ENCODE results near the gene ADGRF4. TPM values are rescaled to one million over a fixed set of nuclear protein-coding genes. Genes with fewer than 3 reads are reported as not detected.

Gene ADGRF4
- total and polyA plus RNA-seq, 5 donors from 2014 or later: not detected

- H3K27ac Mint-ChIP-seq: no peak overlapping the region
- Histone ChIP-seq H3K27me3 (ENCODE audit: control insufficient read depth, insufficient read depth, low read length) (peaks cover 4% of the 10 kb centered on the region), H3K36me3 (ENCODE audit: control insufficient read depth, insufficient read depth, low read length) (no peaks in the 10 kb centered on the region), H3K4me3 (ENCODE audit: low read depth, low read length) (no peak overlapping the region), H3K9me3 (ENCODE audit: control insufficient read depth in 2 of 2, low read length in 2 of 2) (no peaks in the 10 kb centered on the region), H3K27ac (ENCODE audit: insufficient read depth, low read length, poor library complexity, severe bottlenecking) (no peak overlapping the region), H3K4me1 (ENCODE audit: control insufficient read depth, insufficient read depth, low read length, poor library complexity, severe bottlenecking) (no peaks in the 10 kb centered on the region)
- no peaks in the 10 kb centered on the region for H3K4me1 Mint-ChIP-seq
- no peaks in the 10 kb centered on the region for H3K36me3 Mint-ChIP-seq
- H3K27me3 Mint-ChIP-seq: peaks cover 5% of the 10 kb centered on the region
- DNase-seq (no peak), ATAC-seq (ENCODE audit: low read depth in 2 of 2) (no peak)
- H3K9me3 Mint-ChIP-seq: no peaks in the 10 kb centered on the region
- H3K4me3 Mint-ChIP-seq: peak overlapping the region in 1 of 4 donors; percentile 13
Measured at GRCh38 chr6:47687432-47687831, 10.9 kb upstream of the ADGRF4 start.

- no peaks in the 10 kb centered on the region for H3K9me3 ChIP-seq (ENCODE audit: control insufficient read depth in 2 of 2, low read length in 2 of 2)
- Mint-ChIP-seq H3K4me1 (no peaks in the 10 kb centered on the region), H3K36me3 (no peaks in the 10 kb centered on the region), H3K27ac (no peak overlapping the region), H3K27me3 (peaks cover 5% of the 10 kb centered on the region), H3K9me3 (peaks cover 0 to 3% (median 0%) of the 10 kb centered on the region in 7 donors), H3K4me3 (no peak overlapping the region)
- no peak overlapping the region for H3K27ac ChIP-seq (ENCODE audit: insufficient read depth, low read length, poor library complexity, severe bottlenecking)
- H3K4me3 ChIP-seq (ENCODE audit: low read depth, low read length): no peak overlapping the region
- H3K27me3 ChIP-seq (ENCODE audit: control insufficient read depth, insufficient read depth, low read length): peaks cover 4% of the 10 kb centered on the region
- no peaks in the 10 kb centered on the region for H3K4me1 ChIP-seq (ENCODE audit: control insufficient read depth, insufficient read depth, low read length, poor library complexity, severe bottlenecking)
- DNase-seq (no peak), ATAC-seq (ENCODE audit: low read depth in 2 of 2) (no peak)
- no peaks in the 10 kb centered on the region for H3K36me3 ChIP-seq (ENCODE audit: control insufficient read depth, insufficient read depth, low read length)
Measured at GRCh38 chr6:47690214-47690613, 8.2 kb upstream of the ADGRF4 start.

GRCh38 chr6:47690791-47691190 lies 7.6 kb upstream of the ADGRF4 start:
- peaks cover 4% of the 10 kb centered on the region for H3K27me3 ChIP-seq (ENCODE audit: control insufficient read depth, insufficient read depth, low read length)
- H3K36me3 ChIP-seq (ENCODE audit: control insufficient read depth, insufficient read depth, low read length): no peaks in the 10 kb centered on the region
- no peak overlapping the region for H3K27ac ChIP-seq (ENCODE audit: insufficient read depth, low read length, poor library complexity, severe bottlenecking)
- peaks cover 5% of the 10 kb centered on the region for H3K27me3 Mint-ChIP-seq
- H3K9me3 ChIP-seq (ENCODE audit: control insufficient read depth in 2 of 2, low read length in 2 of 2): no peaks in the 10 kb centered on the region
- H3K9me3 Mint-ChIP-seq: peaks cover 0 to 3% (median 0%) of the 10 kb centered on the region in 7 donors
- no peak overlapping the region for H3K4me3 ChIP-seq (ENCODE audit: low read depth, low read length)
- H3K4me1 ChIP-seq (ENCODE audit: control insufficient read depth, insufficient read depth, low read length, poor library complexity, severe bottlenecking): no peaks in the 10 kb centered on the region
- H3K4me1 Mint-ChIP-seq: no peaks in the 10 kb centered on the region
- H3K4me3 Mint-ChIP-seq: no peak overlapping the region
- H3K36me3 Mint-ChIP-seq: no peaks in the 10 kb centered on the region
- ATAC-seq (ENCODE audit: low read depth in 2 of 2): no peak
- no peak for DNase-seq
- no peak overlapping the region for H3K27ac Mint-ChIP-seq

- Histone ChIP-seq H3K27me3 (ENCODE audit: control insufficient read depth, insufficient read depth, low read length) (no peaks in the 10 kb centered on the region), H3K4me3 (ENCODE audit: low read depth, low read length) (no peak overlapping the region), H3K36me3 (ENCODE audit: control insufficient read depth, insufficient read depth, low read length) (no peaks in the 10 kb centered on the region), H3K4me1 (ENCODE audit: control insufficient read depth, insufficient read depth, low read length, poor library complexity, severe bottlenecking) (no peaks in the 10 kb centered on the region), H3K9me3 (ENCODE audit: control insufficient read depth in 2 of 2, low read length in 2 of 2) (no peaks in the 10 kb centered on the region), H3K27ac (ENCODE audit: insufficient read depth, low read length, poor library complexity, severe bottlenecking) (no peak overlapping the region)
- ATAC-seq (ENCODE audit: low read depth in 2 of 2) (no peak), DNase-seq (no peak)
- H3K27ac Mint-ChIP-seq: no peak overlapping the region
- H3K27me3 Mint-ChIP-seq: no peaks in the 10 kb centered on the region
- no peaks in the 10 kb centered on the region for H3K4me1 Mint-ChIP-seq
- H3K9me3 Mint-ChIP-seq: no peaks in the 10 kb centered on the region
- no peaks in the 10 kb centered on the region for H3K36me3 Mint-ChIP-seq
- H3K4me3 Mint-ChIP-seq: no peak overlapping the region
Measured at GRCh38 chr6:47697925-47698324, 455 bp upstream of the ADGRF4 start.

- Histone ChIP-seq H3K27ac (ENCODE audit: insufficient read depth, low read length, poor library complexity, severe bottlenecking) (no peak overlapping the region), H3K4me1 (ENCODE audit: control insufficient read depth, insufficient read depth, low read length, poor library complexity, severe bottlenecking) (no peaks in the 10 kb centered on the region), H3K36me3 (ENCODE audit: control insufficient read depth, insufficient read depth, low read length) (no peaks in the 10 kb centered on the region), H3K4me3 (ENCODE audit: low read depth, low read length) (no peak overlapping the region), H3K27me3 (ENCODE audit: control insufficient read depth, insufficient read depth, low read length) (no peaks in the 10 kb centered on the region), H3K9me3 (ENCODE audit: control insufficient read depth in 2 of 2, low read length in 2 of 2) (no peaks in the 10 kb centered on the region)
- DNase-seq: no peak
- H3K4me1 Mint-ChIP-seq: no peaks in the 10 kb centered on the region
- no peaks in the 10 kb centered on the region for H3K9me3 Mint-ChIP-seq
- H3K27me3 Mint-ChIP-seq: no peaks in the 10 kb centered on the region
- ATAC-seq (ENCODE audit: low read depth in 2 of 2): no peak
- no peaks in the 10 kb centered on the region for H3K36me3 Mint-ChIP-seq
- no peak overlapping the region for H3K27ac Mint-ChIP-seq
- H3K4me3 Mint-ChIP-seq: no peak overlapping the region
Measured at GRCh38 chr6:47700053-47700452, 1.7 kb downstream of the ADGRF4 start.

DNA sequence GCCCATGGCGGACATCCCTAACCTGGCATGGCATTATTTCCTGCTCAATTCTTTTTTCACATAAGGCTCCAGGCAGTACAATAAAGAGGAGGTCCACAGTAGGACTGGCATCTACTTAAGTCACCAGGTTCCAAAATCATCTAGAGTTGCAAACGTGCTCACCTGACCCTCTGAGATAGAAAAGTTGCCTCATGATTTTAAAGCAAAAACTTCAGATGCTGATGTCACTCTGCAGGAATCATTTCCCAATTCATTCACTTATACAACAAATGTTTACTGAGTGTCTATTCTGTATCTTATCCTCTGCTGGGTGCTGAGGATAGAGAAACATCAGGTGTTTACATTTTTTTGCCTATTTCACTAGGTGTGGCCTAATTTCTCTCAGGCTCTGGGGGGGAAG lies 2.2 kb downstream of the ADGRF4 start:
- no peak for DNase-seq
- no peak for ATAC-seq (ENCODE audit: low read depth in 2 of 2)
- no peaks in the 10 kb centered on the region for H3K4me1 ChIP-seq (ENCODE audit: control insufficient read depth, insufficient read depth, low read length, poor library complexity, severe bottlenecking)
- H3K36me3 ChIP-seq (ENCODE audit: control insufficient read depth, insufficient read depth, low read length): no peaks in the 10 kb centered on the region
- H3K27ac Mint-ChIP-seq: no peak overlapping the region
- no peaks in the 10 kb centered on the region for H3K4me1 Mint-ChIP-seq
- no peaks in the 10 kb centered on the region for H3K27me3 Mint-ChIP-seq
- H3K9me3 ChIP-seq (ENCODE audit: control insufficient read depth in 2 of 2, low read length in 2 of 2): no peaks in the 10 kb centered on the region
- H3K36me3 Mint-ChIP-seq: no peaks in the 10 kb centered on the region
- no peak overlapping the region for H3K4me3 ChIP-seq (ENCODE audit: low read depth, low read length)
- H3K27ac ChIP-seq (ENCODE audit: insufficient read depth, low read length, poor library complexity, severe bottlenecking): no peak overlapping the region
- no peak overlapping the region for H3K4me3 Mint-ChIP-seq
- peaks cover 0 to 2% (median 0%) of the 10 kb centered on the region in 7 donors for H3K9me3 Mint-ChIP-seq
- no peaks in the 10 kb centered on the region for H3K27me3 ChIP-seq (ENCODE audit: control insufficient read depth, insufficient read depth, low read length)

DNA sequence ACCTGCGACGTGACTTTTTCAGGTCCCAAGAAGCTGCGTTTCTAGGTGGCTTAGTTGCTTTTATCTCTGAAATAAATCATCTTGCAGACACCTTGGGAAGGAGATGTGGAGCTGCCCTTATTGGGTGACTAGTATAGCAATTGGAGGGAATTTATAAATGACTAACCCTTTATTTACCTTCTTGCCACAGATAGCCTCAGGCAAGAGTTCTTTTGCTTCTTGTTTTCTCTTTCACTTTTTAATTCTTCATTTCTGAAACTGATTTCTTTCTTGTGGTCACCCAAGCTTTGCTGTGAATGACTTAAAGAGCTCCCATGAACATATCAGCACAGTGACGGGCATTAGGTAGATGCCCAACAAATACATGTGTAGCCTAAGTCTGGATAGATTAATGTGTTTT lies 3.0 kb downstream of the ADGRF4 start:
- H3K27me3 ChIP-seq (ENCODE audit: control insufficient read depth, insufficient read depth, low read length): no peaks in the 10 kb centered on the region
- H3K4me3 Mint-ChIP-seq: no peak overlapping the region
- H3K27ac ChIP-seq (ENCODE audit: insufficient read depth, low read length, poor library complexity, severe bottlenecking): no peak overlapping the region
- no peaks in the 10 kb centered on the region for H3K36me3 Mint-ChIP-seq
- no peaks in the 10 kb centered on the region for H3K4me1 Mint-ChIP-seq
- no peak for ATAC-seq (ENCODE audit: low read depth in 2 of 2)
- no peaks in the 10 kb centered on the region for H3K4me1 ChIP-seq (ENCODE audit: control insufficient read depth, insufficient read depth, low read length, poor library complexity, severe bottlenecking)
- H3K9me3 ChIP-seq (ENCODE audit: control insufficient read depth in 2 of 2, low read length in 2 of 2): no peaks in the 10 kb centered on the region
- peaks cover 0 to 2% (median 0%) of the 10 kb centered on the region in 7 donors for H3K9me3 Mint-ChIP-seq
- DNase-seq: peak in 1 of 3 donors; percentile 2
- H3K27ac Mint-ChIP-seq: no peak overlapping the region
- no peaks in the 10 kb centered on the region for H3K27me3 Mint-ChIP-seq
- H3K36me3 ChIP-seq (ENCODE audit: control insufficient read depth, insufficient read depth, low read length): no peaks in the 10 kb centered on the region
- H3K4me3 ChIP-seq (ENCODE audit: low read depth, low read length): no peak overlapping the region

DNA sequence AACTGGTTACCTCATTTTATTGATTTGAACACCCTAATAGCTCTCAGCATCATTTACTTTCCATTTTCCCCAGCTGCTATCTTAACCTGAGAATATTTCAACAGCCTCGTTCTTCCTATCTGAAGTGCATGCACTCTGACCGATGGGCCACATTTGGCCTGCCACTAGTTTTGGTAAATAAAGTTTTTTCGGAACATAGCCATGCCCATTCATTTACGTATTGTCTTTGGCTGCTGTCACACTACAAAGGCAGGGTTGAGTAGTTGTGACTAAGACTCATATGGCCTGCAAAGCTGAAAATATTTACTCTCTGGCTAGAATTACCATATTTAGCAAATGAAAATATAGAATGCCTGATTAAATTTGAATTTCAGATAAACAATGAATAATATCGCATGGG lies 10.8 kb downstream of the ADGRF4 start:
- no peak for DNase-seq
- Histone ChIP-seq H3K27me3 (ENCODE audit: control insufficient read depth, insufficient read depth, low read length) (no peaks in the 10 kb centered on the region), H3K36me3 (ENCODE audit: control insufficient read depth, insufficient read depth, low read length) (no peaks in the 10 kb centered on the region), H3K9me3 (ENCODE audit: control insufficient read depth in 2 of 2, low read length in 2 of 2) (no peaks in the 10 kb centered on the region), H3K4me1 (ENCODE audit: control insufficient read depth, insufficient read depth, low read length, poor library complexity, severe bottlenecking) (no peaks in the 10 kb centered on the region), H3K27ac (ENCODE audit: insufficient read depth, low read length, poor library complexity, severe bottlenecking) (no peak overlapping the region), H3K4me3 (ENCODE audit: low read depth, low read length) (no peak overlapping the region)
- Mint-ChIP-seq H3K27me3 (no peaks in the 10 kb centered on the region), H3K4me1 (no peaks in the 10 kb centered on the region), H3K4me3 (no peak overlapping the region), H3K36me3 (no peaks in the 10 kb centered on the region), H3K27ac (no peak overlapping the region), H3K9me3 (peaks cover 0 to 2% (median 0%) of the 10 kb centered on the region in 7 donors)
- ATAC-seq (ENCODE audit: low read depth in 2 of 2): no peak
